Measurements from ENCODE around the gene NOP56. TPM values are rescaled to one million over a fixed set of nuclear protein-coding genes. Genes with fewer than 3 reads are reported as not detected.

The NOP56 gene
- total RNA-seq, 1 experiment from 2014 or later, result 582 TPM

- no peaks in the 10 kb centered on the region for H3K79me2 ChIP-seq (ENCODE audit: insufficient read depth, low read length)
- ChIA-PET CTCF (no interaction called here), RAD21 (ENCODE audit: low non-redundant PET in 1 of 2, low total read pairs in 2 of 2, uncharacterized antibody in 2 of 2, unreplicated experiment in 2 of 2) (no interaction called here), POLR2A (interaction anchor here (1.4 kb wide), 1 partner anchor 224 kb away, joined by 3 read pairs; the partner anchor contains the start of gene SNRPB)
- H3K9ac ChIP-seq (ENCODE audit: low read length), result no peak overlapping the region
- peaks cover 6 to 9% of the 10 kb centered on the region in 2 experiments; a peak in 2 of 4 replicates for H3K4me1 ChIP-seq (ENCODE audit: control insufficient read depth in 1 of 2, insufficient read depth in 2 of 2, low read length in 2 of 2)
- H2AFZ ChIP-seq (ENCODE audit: low read depth, low read length, poor library complexity, severe bottlenecking), result no peak overlapping the region
- no peak for TF ChIP-seq POLR2A (IDR thresholded peaks at IDR 0.05; ENCODE audit: borderline replicate concordance, extremely low read depth, insufficient read depth, insufficient read length)
- TF ChIP-seq EZH2phosphoT487 (IDR thresholded peaks at IDR 0.05; ENCODE audit: borderline replicate concordance), result no peak
- no peak for TF ChIP-seq ELF1 (IDR thresholded peaks at IDR 0.05; ENCODE audit: borderline replicate concordance, low read depth)
- TF ChIP-seq ZFX (IDR thresholded peaks at IDR 0.05), result no peak
- TF ChIP-seq, protein P1, sequence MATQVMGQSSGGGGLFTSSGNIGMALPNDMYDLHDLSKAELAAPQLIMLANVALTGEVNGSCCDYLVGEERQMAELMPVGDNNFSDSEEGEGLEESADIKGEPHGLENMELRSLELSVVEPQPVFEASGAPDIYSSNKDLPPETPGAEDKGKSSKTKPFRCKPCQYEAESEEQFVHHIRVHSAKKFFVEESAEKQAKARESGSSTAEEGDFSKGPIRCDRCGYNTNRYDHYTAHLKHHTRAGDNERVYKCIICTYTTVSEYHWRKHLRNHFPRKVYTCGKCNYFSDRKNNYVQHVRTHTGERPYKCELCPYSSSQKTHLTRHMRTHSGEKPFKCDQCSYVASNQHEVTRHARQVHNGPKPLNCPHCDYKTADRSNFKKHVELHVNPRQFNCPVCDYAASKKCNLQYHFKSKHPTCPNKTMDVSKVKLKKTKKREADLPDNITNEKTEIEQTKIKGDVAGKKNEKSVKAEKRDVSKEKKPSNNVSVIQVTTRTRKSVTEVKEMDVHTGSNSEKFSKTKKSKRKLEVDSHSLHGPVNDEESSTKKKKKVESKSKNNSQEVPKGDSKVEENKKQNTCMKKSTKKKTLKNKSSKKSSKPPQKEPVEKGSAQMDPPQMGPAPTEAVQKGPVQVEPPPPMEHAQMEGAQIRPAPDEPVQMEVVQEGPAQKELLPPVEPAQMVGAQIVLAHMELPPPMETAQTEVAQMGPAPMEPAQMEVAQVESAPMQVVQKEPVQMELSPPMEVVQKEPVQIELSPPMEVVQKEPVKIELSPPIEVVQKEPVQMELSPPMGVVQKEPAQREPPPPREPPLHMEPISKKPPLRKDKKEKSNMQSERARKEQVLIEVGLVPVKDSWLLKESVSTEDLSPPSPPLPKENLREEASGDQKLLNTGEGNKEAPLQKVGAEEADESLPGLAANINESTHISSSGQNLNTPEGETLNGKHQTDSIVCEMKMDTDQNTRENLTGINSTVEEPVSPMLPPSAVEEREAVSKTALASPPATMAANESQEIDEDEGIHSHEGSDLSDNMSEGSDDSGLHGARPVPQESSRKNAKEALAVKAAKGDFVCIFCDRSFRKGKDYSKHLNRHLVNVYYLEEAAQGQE (IDR thresholded peaks at IDR 0.05; ENCODE audit: low read depth), result no peak
- no peak for TF ChIP-seq SIN3A (IDR thresholded peaks at IDR 0.05; ENCODE audit: low read depth)
- no peak for TF ChIP-seq EGR1 (IDR thresholded peaks at IDR 0.05; ENCODE audit: low read depth)
- TF ChIP-seq EZH2 (IDR thresholded peaks at IDR 0.05), result no peak
- no peak for TF ChIP-seq JUND (IDR thresholded peaks at IDR 0.05)
- TF ChIP-seq CTCF (IDR thresholded peaks at IDR 0.05 in 2 of 3, conservative IDR thresholded peaks at IDR 0.05 in 1 of 3; ENCODE audit: borderline replicate concordance in 1 of 3, insufficient read depth in 1 of 3, low read depth in 2 of 3, low read length in 2 of 3), result no peak
- H3K27ac ChIP-seq (ENCODE audit: low read depth, low read length), result no peak overlapping the region
- H4K20me1 ChIP-seq (ENCODE audit: insufficient read depth), result no peaks in the 10 kb centered on the region
- no TSS peak for BruUV-seq (replicated peaks)
- peak overlapping the region; percentile 77 for H3K4me2 ChIP-seq (ENCODE audit: low read length)
- no peaks in the 10 kb centered on the region for H3K27me3 ChIP-seq (ENCODE audit: insufficient read depth, low read length)
- H3K36me3 ChIP-seq (ENCODE audit: control insufficient read depth in 1 of 2, insufficient read depth in 2 of 2, low read length in 2 of 2), result no peaks in the 10 kb centered on the region
- no peaks in the 10 kb centered on the region for H3K9me2 ChIP-seq (ENCODE audit: insufficient read depth)
- DNase-seq (ENCODE audit: low read depth, low spot score), result no peak
- no peak overlapping the region for H3K4me3 ChIP-seq (replicated peaks in 1 of 2; ENCODE audit: low read depth in 1 of 2, low read length in 2 of 2)
- no peak for ATAC-seq
- H3K9me3 ChIP-seq (ENCODE audit: control insufficient read depth in 1 of 2, insufficient read depth in 1 of 2, low read depth in 1 of 2, low read length in 2 of 2), result no peaks in the 10 kb centered on the region
- intact Hi-C loops (cut with micrococcal nuclease), result no loop called here
Observed at GRCh38 chr20:2694519-2694918, 42.1 kb downstream of the NOP56 start.
